GM12801 (cell line): ENCODE measurements around the gene CPLX1.

Experiments used
- CTCF ChIP-seq: IDR thresholded peaks from one replicate; pipeline ENCODE4 v1.5.1; 2011; ENCODE audit warnings: control low read depth; ENCODE audit not compliant: insufficient read length; ENCODE audit errors: extremely low read depth

The CPLX1 gene

GRCh38 chr4:854356-854755 lies 28.4 kb upstream of the CPLX1 start:
- no peak for TF ChIP-seq CTCF

GRCh38 chr4:853416-853781 lies 27.5 kb upstream of the CPLX1 start:
- no peak for TF ChIP-seq CTCF

- no peak for TF ChIP-seq CTCF
Measured at GRCh38 chr4:851701-852430, 25.9 kb upstream of the CPLX1 start.

GRCh38 chr4:850323-850945 lies 24.5 kb upstream of the CPLX1 start:
- TF ChIP-seq CTCF, result no peak

GRCh38 chr4:849478-850175 lies 23.7 kb upstream of the CPLX1 start:
- no peak for TF ChIP-seq CTCF

GRCh38 chr4:848803-849477 lies 23.0 kb upstream of the CPLX1 start:
- TF ChIP-seq CTCF, result no peak

- no peak for TF ChIP-seq CTCF
Measured at GRCh38 chr4:848307-848691, 22.4 kb upstream of the CPLX1 start.
